NT2/D1 (cell line): ENCODE data around the gene CLSTN2.

ENCODE experiments used
- DNase-seq: peaks from one replicate; pipeline ENCODE4 v3.0.0-alpha.2; 2011; ENCODE audit warnings: low read depth, low spot score
- H3K27me3 ChIP-seq: 2 replicates; pipeline ENCODE4 v1.6.0; 2011; ENCODE audit warnings: mild to moderate bottlenecking; ENCODE audit not compliant: insufficient read length, insufficient read depth
- H3K36me3 ChIP-seq: 2 replicates; pipeline ENCODE4 v1.6.1; 2011; ENCODE audit warnings: mild to moderate bottlenecking, low read length, mixed read lengths; ENCODE audit not compliant: insufficient read depth, insufficient read length
- H3K4me1 ChIP-seq: 2 replicates; pipeline ENCODE4 v1.5.1; 2011; ENCODE audit not compliant: insufficient read depth, insufficient read length
- H3K4me3 ChIP-seq: 2 replicates; pipeline ENCODE4 v1.5.1; 2011; ENCODE audit warnings: low read depth; ENCODE audit not compliant: insufficient read length
- H3K9ac ChIP-seq: 2 replicates; pipeline ENCODE4 v1.6.0; 2011; ENCODE audit warnings: low read depth; ENCODE audit not compliant: insufficient read length
- H3K9me3 ChIP-seq: 2 replicates; pipeline ENCODE4 v1.5.1; 2011; ENCODE audit warnings: mild to moderate bottlenecking, low read length; ENCODE audit not compliant: insufficient read depth
- SUZ12 ChIP-seq: IDR thresholded peaks from 2 replicates; pipeline ENCODE4 v1.6.1; 2011; ENCODE audit not compliant: insufficient read length, insufficient read depth; ENCODE audit errors: extremely low read depth
- YY1 ChIP-seq: IDR thresholded peaks from 2 replicates; pipeline ENCODE4 v1.6.1; 2011; ENCODE audit not compliant: insufficient read length, insufficient read depth
- ZNF274 ChIP-seq: IDR thresholded peaks from 2 replicates; pipeline ENCODE4 v1.6.1; 2011; ENCODE audit warnings: mild to moderate bottlenecking, low read depth, low read length

CLSTN2 gene

GRCh38 chr3:140020541-140020940 lies 85.6 kb downstream of the CLSTN2 start:
- DNase-seq = no peak
- Histone ChIP-seq H3K4me3 (no peak overlapping the region), H3K9me3 (no peaks in the 10 kb centered on the region), H3K9ac (no peak overlapping the region), H3K27me3 (no peaks in the 10 kb centered on the region), H3K4me1 (peaks cover 9% of the 10 kb centered on the region), H3K36me3 (no peaks in the 10 kb centered on the region)
- TF ChIP-seq ZNF274 (no peak), YY1 (no peak), SUZ12 (no peak)

DNA sequence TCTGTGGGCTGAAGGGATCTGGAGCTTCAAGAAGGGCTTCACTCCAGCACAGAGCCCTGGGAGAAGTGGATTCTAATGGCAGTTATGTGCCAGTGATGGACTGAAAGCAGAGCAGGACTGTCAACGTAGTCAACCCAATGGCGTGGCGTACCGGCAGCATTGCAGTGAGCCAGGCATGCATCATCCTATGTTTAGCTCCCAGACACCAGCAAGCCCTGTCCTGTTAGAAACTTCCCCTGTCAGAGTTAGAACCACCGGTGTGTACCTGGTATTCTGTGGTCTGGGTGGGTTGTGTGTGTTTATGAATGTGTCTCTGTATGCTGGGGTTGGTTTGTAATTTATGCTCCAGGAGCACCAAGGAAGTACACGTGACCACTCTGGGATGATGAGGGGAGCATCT lies 86.3 kb downstream of the CLSTN2 start:
- no peak overlapping the region for H3K4me3 ChIP-seq
- no peak for DNase-seq
- no peak overlapping the region for H3K9ac ChIP-seq
- peaks cover 9% of the 10 kb centered on the region for H3K4me1 ChIP-seq
- TF ChIP-seq SUZ12 (no peak), ZNF274 (no peak), YY1 (no peak)
- H3K9me3 ChIP-seq = no peaks in the 10 kb centered on the region
- H3K27me3 ChIP-seq = peaks cover 2% of the 10 kb centered on the region
- H3K36me3 ChIP-seq = no peaks in the 10 kb centered on the region

DNA sequence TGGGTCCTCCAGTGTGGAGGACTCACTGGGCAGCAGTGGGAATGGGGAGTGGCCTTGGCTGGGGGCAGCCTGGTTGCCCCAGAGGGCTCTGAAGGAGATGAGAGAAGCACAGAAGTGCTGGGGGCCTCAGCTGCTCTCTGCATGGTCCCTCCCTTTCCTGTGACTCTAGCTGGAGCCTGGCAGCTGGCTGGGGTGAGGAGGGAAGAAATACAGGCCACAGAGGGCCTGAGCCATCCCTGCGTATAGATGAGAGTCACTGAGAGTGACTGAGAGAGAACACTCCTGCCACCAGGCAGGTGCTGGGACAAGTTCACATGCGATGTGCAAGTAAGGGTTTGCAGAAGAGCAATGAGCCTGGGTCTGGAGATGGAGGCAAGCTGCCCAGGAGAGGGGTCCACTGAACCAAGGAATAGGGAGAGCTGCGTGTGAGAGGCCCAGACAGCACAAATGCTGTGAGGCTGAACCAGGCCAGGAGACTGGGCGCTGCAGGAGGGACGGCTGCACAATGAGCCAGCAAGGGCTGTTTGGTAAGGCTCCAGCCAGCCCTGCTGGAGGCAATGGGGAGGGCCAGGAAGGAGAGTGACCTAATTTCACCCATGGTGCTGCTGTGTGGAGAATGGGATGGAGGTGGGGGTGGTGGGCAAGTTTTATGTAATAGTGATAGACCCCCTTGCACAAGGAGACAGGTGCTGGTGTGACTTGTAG lies 87.2 kb downstream of the CLSTN2 start:
- Histone ChIP-seq H3K4me3 (no peak overlapping the region), H3K9ac (no peak overlapping the region), H3K36me3 (no peaks in the 10 kb centered on the region), H3K9me3 (no peaks in the 10 kb centered on the region), H3K4me1 (peaks cover 9% of the 10 kb centered on the region), H3K27me3 (peaks cover 2% of the 10 kb centered on the region)
- no peak for TF ChIP-seq YY1
- no peak for DNase-seq

DNA sequence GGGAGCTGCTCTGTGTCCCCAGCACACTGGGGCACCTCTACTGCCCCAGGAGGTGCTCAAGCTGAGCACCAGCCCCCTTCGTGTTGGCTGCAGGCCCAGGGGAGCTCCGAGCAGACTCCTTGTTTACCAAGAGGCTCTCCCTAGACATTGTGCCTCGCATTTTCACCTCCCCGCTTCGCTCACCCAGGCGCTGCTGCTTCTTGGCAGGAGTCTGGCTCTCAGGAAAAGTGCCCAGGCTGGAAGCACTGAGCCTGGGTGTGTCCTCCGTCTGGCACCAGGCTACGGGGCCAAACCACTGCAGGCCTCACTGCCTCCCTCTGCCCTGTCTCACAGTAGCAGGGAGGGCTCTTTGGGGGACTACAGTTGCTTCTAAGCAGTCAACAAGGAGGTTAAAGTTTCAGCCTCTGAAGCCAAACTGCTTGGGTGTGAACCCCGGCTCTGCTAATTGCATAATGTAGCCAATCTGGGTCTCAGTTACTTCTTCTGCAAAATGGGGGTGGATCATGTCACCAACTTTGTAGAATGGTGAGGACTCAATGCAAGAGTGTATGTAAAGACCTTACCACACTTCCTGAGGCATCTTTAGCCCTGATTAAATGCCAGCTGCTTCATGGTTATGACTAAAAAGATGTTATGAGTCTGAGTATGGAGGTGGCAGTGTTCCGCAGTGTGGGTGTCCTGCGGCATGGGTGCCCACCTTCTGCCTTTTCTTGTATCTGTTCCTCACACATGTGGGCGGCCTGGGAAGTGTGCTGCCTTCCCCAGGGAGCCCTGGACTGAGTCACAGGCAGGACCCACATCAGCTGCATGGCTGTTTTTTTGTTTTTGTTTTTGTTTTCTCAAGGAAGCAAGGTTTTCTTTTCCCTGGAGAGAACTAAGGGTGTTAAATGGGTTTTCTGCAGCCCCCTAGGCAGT lies 88.9 kb downstream of the CLSTN2 start:
- TF ChIP-seq SUZ12 = no peak
- no peak for TF ChIP-seq ZNF274
- TF ChIP-seq YY1 = no peak
- H3K4me1 ChIP-seq = peaks cover 9% of the 10 kb centered on the region
- no peak for DNase-seq
- peaks cover 2% of the 10 kb centered on the region for H3K27me3 ChIP-seq
- H3K9me3 ChIP-seq = no peaks in the 10 kb centered on the region
- H3K36me3 ChIP-seq = no peaks in the 10 kb centered on the region
- H3K4me3 ChIP-seq = no peak overlapping the region
- no peak overlapping the region for H3K9ac ChIP-seq

GRCh38 chr3:140031170-140031569 lies 96.2 kb downstream of the CLSTN2 start:
- H3K4me1 ChIP-seq = no peaks in the 10 kb centered on the region
- no peak for TF ChIP-seq ZNF274
- TF ChIP-seq SUZ12 = no peak
- TF ChIP-seq YY1 = no peak
- H3K36me3 ChIP-seq = no peaks in the 10 kb centered on the region
- H3K9ac ChIP-seq = no peak overlapping the region
- H3K4me3 ChIP-seq = no peak overlapping the region
- H3K9me3 ChIP-seq = no peaks in the 10 kb centered on the region
- DNase-seq = no peak
- no peaks in the 10 kb centered on the region for H3K27me3 ChIP-seq

GRCh38 chr3:140034058-140034457 lies 99.1 kb downstream of the CLSTN2 start:
- no peaks in the 10 kb centered on the region for H3K9me3 ChIP-seq

DNA sequence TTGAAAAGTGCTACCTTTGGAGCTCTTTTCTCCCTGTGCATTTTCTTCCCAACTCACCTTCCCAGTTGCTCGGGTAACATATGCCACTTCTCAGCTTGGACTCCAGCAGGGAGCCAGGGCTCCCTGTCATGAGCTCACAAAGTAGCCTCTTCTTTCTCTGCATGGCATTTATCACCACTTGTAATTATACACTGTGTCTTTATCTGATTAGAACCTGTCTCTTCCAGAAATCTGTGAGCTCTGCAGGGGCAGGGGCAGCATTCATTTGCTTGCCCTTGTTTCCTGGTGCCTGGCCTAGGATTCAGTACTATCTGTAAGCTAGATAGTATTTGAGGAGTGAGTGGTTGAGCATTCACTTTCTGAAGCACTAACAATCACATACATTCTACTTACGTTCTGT lies 100.9 kb downstream of the CLSTN2 start:
- TF ChIP-seq YY1 (no peak), ZNF274 (no peak), SUZ12 (no peak)
- no peak for DNase-seq
- H3K27me3 ChIP-seq = no peaks in the 10 kb centered on the region

More at GRCh38 chr3:140034058-140034457, 99.1 kb downstream of the CLSTN2 start:
- TF ChIP-seq ZNF274 (no peak), YY1 (no peak), SUZ12 (no peak)
- no peak overlapping the region for H3K9ac ChIP-seq
- no peaks in the 10 kb centered on the region for H3K27me3 ChIP-seq
- H3K4me1 ChIP-seq = no peaks in the 10 kb centered on the region
- no peak overlapping the region for H3K4me3 ChIP-seq
- DNase-seq = no peak
- no peaks in the 10 kb centered on the region for H3K36me3 ChIP-seq

More for the DNA sequence above, 100.9 kb downstream of the CLSTN2 start:
- H3K4me1 ChIP-seq = no peaks in the 10 kb centered on the region
- no peaks in the 10 kb centered on the region for H3K36me3 ChIP-seq
- no peak overlapping the region for H3K9ac ChIP-seq
- H3K9me3 ChIP-seq = no peaks in the 10 kb centered on the region
- no peak overlapping the region for H3K4me3 ChIP-seq
